Measurements from ENCODE around the gene NCR2.

DNA sequence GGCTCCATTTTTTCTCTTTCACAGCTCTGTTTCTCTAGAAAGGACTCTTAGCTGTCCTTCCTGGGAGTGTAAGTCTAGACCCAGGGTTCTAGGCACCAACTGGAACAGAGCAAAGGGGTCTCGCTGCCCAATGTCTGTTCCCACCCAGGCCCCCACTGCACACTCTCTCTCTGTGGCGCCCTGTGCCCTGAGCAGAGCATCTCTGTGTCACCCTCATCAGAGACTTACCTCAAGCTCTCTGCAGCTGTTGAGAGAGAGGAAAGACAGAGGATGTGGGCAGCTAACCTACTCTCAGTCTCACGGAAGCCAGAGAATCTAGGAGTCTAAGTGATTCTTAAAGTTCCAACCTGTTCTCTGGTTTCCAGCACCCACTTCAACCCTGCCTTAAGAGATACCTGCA, 9.5 kb downstream of the NCR2 start:
- TF ChIP-seq, protein P1, sequence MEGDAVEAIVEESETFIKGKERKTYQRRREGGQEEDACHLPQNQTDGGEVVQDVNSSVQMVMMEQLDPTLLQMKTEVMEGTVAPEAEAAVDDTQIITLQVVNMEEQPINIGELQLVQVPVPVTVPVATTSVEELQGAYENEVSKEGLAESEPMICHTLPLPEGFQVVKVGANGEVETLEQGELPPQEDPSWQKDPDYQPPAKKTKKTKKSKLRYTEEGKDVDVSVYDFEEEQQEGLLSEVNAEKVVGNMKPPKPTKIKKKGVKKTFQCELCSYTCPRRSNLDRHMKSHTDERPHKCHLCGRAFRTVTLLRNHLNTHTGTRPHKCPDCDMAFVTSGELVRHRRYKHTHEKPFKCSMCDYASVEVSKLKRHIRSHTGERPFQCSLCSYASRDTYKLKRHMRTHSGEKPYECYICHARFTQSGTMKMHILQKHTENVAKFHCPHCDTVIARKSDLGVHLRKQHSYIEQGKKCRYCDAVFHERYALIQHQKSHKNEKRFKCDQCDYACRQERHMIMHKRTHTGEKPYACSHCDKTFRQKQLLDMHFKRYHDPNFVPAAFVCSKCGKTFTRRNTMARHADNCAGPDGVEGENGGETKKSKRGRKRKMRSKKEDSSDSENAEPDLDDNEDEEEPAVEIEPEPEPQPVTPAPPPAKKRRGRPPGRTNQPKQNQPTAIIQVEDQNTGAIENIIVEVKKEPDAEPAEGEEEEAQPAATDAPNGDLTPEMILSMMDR (IDR thresholded peaks at IDR 0.05) = no peak
- TF ChIP-seq POLR2AphosphoS5 (IDR thresholded peaks at IDR 0.05) (no peak), EP300 (IDR thresholded peaks at IDR 0.05) (no peak), POLR2A (IDR thresholded peaks at IDR 0.05) (no peak)

All from gastroesophageal sphincter (tissue), 3 donors.